Amygdala (tissue), 56 donors: ENCODE data around the gene FAM221A.
A peak's percentile ranks its signal among the peaks of the same experiment; 100 is the strongest.
"Not testable (repeated sequence)": the region's sequence is repeated elsewhere in the genome, so short reads cannot be mapped to it uniquely, and the experiment has no call there.

ENCODE experiments used
- DNase-seq, 56 donors: peaks; one replicate each; lab custom pipeline; 2025; lab: John Stamatoyannopoulos, UW

FAM221A gene

DNA sequence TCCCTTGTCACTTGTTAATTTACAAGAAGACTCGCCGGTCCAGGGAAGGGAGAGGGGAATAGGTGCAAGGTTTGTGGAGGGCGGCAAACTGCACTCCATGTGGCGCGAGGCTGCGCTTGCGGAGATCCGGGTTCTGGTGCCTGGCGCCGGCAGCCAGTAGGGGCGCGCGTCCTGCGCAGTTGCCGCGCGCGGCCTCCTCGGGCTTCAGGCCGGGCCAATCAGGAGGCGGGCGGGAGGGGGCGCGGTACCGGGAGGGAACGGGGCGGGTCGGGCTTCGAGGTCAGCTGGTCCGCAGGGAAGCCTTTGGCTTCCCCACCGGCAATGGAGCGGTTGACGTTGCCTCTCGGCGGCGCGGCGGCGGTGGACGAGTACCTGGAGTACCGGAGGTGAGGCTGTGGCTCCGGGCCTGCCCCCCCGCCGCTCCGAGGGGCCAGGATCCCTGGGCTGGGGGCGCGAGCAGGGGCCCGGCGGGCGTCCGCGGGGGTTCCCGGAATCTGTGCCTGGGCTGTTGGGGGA is at the start of gene FAM221A:
Gene FAM221A, plus strand, starts transcription at position 302 of the 516 bp plus-strand sequence. Its CDS starts 20 bp downstream, at position 322.
- DNase-seq, result peak; percentile 11 to 93 (median 84)

DNA sequence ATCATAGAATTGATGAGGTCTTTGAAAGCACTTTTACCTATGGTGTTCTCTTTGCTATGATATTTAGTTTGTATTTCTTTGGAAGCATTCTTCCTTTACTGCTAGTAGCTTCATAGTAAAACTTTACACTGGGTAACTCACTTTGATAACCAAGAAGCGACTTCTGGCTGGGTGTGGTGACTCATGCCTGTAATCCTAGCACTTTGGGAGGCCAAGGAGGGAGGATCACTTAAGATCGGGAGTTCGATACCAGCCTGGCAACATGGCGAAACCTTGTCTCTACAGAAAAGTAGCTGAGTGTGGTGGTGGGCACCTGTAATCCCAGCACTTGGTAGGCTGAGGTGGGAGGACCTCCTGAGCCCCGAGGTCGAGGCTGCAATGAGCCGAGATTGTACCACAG is 46.6 kb upstream of the FAM221A start:
- no peak for DNase-seq

DNA sequence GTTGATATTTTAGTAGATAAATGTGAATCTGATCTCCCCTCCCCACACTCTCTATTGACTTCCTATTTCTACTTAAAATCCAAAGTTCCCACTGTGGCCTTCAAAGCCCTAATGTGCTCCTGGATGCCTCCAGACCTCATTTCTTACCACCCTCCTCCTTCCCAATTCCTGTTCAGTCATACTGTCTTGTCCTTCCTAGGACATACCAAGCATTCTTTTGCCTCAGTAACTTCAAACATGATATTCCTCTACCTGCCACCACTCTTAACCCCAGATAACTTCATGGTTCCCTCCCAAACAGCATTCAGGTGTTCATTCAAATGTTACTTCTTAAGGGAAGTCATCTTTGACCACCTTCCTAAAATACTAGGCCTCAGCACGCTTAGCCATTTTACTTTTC is 34.2 kb upstream of the FAM221A start:
- DNase-seq, result no peak

- no peak for DNase-seq
These were observed 26.1 kb upstream of the FAM221A start for GRCh38 chr7:23653942-23654341.

GRCh38 chr7:23654508-23654907 is 25.5 kb upstream of the FAM221A start:
- peak in 9 of 56 donors; percentile 2 to 62 (median 7) for DNase-seq

GRCh38 chr7:23655433-23655832 is 24.6 kb upstream of the FAM221A start:
- no peak for DNase-seq

DNA sequence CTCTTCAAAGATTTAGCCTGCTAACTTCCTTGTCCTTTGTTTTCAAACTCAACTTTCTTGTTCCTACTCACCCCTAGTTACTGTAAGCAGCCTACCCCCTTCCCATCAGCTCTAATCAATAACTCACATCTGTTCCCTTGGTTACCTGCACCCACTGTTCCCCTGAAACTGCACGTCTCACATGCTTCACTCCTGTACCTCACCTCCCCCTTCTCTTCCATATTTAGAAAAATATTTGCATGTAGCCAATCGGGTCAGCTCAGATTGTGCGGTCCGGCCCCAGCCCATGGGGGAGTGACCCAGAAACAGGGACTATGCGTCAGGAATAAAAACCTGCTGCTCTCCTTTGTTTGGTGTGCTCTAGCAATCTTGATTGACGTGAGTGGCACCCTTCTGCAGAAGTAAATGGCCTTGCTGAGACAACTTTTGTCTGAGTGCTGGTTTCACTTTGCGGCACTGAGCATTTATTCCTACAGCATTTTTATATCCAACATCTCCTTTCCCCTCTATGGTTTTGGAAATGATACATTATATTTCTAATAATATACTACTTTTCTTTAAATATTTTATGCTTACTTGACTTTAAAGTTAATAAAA is 21.1 kb upstream of the FAM221A start:
- no peak for DNase-seq

DNA sequence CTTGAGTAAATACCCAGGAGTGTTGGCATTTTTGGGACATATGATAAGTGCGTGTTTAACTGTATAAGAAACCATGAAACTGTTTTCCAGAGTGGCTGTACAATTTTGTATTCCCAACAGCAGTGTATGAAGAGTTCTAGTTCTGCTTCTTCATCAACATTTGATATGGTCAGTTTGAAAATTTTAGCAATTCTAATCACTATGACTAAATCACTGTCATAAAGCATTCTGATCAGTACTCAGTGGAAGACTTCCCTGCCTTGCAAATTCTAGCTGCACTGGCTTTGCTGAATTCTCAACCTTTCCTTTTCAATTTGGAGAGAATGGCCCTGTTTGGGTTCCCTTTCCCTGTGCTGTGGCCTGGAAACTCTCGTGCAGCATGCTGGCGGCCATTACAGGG is 18.6 kb upstream of the FAM221A start:
- no peak for DNase-seq

DNA sequence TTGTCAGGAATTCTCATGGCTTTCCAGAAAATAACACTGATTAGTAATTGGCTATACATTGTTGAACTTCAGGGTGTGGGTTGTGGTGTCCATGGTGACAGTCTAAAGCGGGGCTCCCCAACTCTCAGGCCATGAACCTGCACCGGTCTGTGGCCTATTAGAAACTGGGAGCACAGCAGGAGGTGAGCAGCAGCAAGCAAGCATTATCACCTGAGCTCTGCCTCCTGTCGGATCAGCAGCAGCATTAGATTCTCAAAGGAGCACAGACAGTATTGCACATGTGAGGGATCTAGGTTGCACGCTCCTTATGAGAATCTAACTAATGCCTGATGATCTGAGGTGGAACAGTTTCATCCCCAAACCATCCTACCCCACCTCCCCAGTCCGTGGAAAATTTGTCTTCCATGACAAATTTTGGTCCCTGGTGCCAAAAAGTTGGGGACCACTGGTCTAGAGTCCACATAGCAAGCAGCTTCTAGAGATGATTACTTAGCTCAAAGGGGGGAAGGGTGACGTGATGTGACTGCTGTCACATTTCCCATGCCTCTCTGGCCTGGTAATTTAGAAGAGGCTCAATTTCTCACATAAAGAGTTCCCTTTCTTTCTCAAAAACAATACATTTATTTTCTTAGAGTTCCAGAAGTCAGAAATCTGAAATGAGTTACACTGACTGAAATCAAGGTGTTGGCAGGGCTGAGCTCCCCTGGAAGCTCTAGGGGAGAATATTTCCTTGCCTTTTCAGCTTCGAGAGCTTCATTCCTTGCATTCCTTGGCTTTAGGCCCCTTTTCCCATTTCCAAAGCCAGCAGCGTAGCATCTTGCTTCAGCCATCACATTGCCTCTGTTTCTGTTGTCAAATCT is 17.6 kb upstream of the FAM221A start:
- DNase-seq, result no peak

DNA sequence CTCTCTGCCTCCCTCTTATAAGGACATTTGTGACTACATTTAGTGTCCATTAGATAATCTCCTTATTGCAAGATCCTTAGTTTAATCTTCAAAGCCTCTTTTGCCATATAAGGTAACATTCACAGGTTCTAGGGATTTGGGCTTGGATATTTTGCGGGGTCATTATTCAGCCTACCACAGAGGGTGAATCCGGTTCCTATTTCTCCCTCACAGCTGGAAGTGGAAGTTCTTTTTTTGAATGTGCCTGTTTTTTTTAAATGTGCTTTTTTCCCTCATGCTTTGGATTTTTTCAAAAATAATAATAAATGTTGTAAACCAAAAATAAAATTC is 17.1 kb upstream of the FAM221A start:
- DNase-seq, result no peak

DNA sequence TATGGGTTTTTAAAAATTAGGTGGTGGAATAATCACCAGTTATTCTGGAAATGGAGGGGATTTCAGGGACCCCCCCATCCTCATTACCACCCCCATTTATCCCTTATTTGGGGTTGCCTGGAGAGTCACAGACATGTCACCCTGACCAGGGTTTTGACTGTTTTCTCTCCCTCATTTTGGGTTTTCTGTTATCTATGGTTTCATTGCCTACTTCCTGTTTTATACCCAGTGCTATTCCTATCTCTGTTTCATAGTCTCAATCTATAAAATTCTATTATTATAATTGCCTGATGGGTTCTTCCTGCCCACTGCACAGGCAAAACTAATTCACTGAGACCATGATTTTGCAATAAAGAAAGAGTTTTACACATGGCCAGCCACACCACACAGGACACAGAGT is 15.9 kb upstream of the FAM221A start:
- no peak for DNase-seq

- no peak for DNase-seq
These were observed 8.0 kb upstream of the FAM221A start for GRCh38 chr7:23672033-23672432.

GRCh38 chr7:23680414-23681405 is 711 bp downstream of the FAM221A start:
- DNase-seq, result peak in 49 of 56 donors; percentile 3 to 63 (median 33)

DNA sequence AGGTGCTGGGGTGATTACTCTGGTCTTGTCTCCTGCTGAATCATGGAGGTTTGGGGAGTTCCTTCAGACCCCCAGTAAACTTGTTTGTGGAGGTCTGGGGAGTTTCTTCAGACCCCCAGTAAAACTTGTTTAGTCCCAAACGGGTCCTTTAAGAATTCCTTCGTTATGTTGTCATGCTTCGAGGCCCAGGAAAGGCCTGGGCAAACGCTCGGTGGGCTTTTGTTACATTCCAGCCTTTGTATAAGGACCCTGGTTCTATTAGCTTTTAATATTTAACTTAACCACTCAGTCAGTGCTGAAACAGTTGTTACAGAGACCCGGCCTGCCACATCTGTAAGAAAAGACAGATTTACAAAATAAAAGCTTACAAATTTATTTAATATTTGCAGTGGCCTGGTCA is 4.0 kb downstream of the FAM221A start:
- DNase-seq, result not testable (repeated sequence)

GRCh38 chr7:23685731-23686130 is 5.7 kb downstream of the FAM221A start:
- no peak for DNase-seq

DNA sequence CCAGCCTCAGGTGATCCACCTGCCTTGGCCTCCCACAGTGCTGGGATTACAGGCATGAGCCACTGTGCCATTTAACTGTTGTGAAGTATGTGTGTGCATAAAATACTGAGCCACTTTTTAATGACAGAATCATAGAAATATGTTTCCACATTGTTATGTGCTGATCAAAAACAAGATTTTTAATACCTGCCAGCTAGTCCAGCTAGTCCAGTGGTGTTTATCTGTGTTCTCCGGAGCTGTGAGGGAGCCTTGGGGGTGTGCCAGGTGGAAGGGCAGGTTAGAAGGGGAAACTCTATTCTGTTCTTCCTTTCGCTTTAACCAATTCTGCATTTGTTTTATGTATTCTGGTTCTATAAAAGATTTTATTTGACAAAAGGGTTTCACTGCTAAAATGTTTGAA is 7.0 kb downstream of the FAM221A start:
- no peak for DNase-seq

DNA sequence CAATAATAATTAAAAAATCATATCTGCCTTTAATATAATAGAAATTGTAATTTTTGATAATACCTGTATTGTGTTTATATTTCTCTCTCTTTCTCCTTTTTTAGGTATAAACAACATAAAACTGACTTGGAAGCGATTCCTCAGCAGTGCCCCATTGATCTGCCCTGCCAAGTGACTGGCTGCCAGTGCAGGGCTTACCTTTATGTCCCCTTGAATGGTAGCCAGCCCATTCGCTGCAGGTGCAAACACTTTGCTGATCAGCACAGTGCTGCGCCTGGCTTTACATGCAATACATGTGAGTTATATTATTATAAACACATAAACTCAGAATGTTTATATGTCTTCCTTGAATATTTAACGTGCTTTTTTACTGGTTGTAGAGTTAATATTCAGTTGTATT is 9.2 kb downstream of the FAM221A start:
- no peak for DNase-seq

DNA sequence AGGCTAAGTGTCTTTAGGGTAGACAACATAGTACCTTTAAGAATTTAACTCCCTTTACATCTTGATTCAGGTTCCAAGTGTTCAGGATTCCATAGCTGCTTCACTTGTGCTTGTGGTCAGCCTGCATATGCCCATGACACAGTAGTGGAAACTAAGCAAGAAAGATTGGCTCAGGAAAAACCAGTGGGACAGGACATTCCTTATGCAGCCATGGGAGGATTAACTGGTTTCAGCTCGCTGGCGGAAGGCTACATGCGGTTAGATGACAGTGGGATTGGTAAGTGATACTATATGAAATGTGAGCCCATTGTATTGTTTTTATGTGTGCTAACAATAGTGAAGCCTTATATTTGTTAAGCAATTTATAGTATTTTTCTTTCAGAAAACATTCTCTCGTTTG is 11.3 kb downstream of the FAM221A start:
- no peak for DNase-seq

- DNase-seq, result no peak
These were observed 13.2 kb downstream of the FAM221A start for GRCh38 chr7:23693224-23693623.

GRCh38 chr7:23696916-23697441 is 17.0 kb downstream of the FAM221A start:
- DNase-seq, result peak in 6 of 56 donors; percentile 2 to 21 (median 7)
